Chondrocyte (in vitro differentiated cells): ENCODE results near the gene GUCA1C. TPM values are rescaled to one million over a fixed set of nuclear protein-coding genes. Genes with fewer than 3 reads are reported as not detected.

ENCODE experiments used
- DNase-seq: peaks from one replicate; pipeline ENCODE4 v3.0.0; 2021; ENCODE audit warnings: mixed read lengths, low spot score
- H3K27ac Mint-ChIP-seq: one replicate; pipeline ENCODE4 v1.8.0; 2021; ENCODE audit warnings: mild to moderate bottlenecking, moderate library complexity, mixed read lengths; ENCODE audit not compliant: unreplicated experiment
- H3K27me3 Mint-ChIP-seq: 2 replicates; pipeline ENCODE4 v1.8.0; 2021; ENCODE audit warnings: low read depth, mixed read lengths
- H3K36me3 Mint-ChIP-seq: 2 replicates; pipeline ENCODE4 v1.8.0; 2021; ENCODE audit warnings: low read depth, mixed read lengths
- H3K4me1 Mint-ChIP-seq: 2 replicates; pipeline ENCODE4 v1.8.0; 2021; ENCODE audit warnings: low read depth, mild to moderate bottlenecking, mixed read lengths
- H3K4me3 Mint-ChIP-seq: one replicate; pipeline ENCODE4 v1.8.0; 2021; ENCODE audit warnings: mild to moderate bottlenecking, moderate library complexity, mixed read lengths; ENCODE audit not compliant: unreplicated experiment
- H3K9me3 Mint-ChIP-seq: 2 replicates; pipeline ENCODE4 v1.8.0; 2021; ENCODE audit warnings: low read depth, mixed read lengths
- total RNA-seq: library from RNA; stranded (reverse); gene quantifications from 3 replicates; pipeline ENCODE4 v1.2.1, GENCODE V29; 2021
- TF ChIP-seq, protein P1 (sequence below): fragments of 200-600 bp; sonication (generic); IDR thresholded peaks from 2 replicates; pipeline ENCODE4 v1.5.0; 2021; ENCODE audit warnings: antibody characterized with exemption, mild to moderate bottlenecking, moderate library complexity

The GUCA1C gene
- total RNA-seq, 1 donor from 2014 or later: not detected

DNA sequence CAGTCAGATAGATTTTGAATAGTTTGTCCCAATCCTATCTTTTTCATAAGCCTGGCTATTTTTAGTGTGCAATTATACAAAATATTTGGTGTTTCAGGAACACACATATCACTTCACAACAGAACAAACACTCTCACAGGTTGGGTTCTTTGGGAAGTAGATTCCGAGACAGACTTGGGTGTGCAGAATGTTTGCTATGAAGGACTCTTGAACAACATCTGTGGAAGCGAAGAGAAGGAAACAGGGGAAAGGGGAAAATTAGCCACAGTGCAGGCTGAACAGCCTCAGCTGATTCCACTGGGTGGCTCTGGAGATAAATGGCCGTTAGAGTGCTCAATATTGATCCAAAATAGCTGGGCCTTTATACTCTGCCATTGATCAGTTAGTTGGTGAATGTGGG, 61.8 kb downstream of the GUCA1C start:
- no peak overlapping the region for H3K4me3 Mint-ChIP-seq
- peaks cover 1% of the 10 kb centered on the region for H3K27me3 Mint-ChIP-seq
- no peak overlapping the region for H3K27ac Mint-ChIP-seq
- H3K4me1 Mint-ChIP-seq: no peaks in the 10 kb centered on the region
- DNase-seq: no peak
- TF ChIP-seq, protein P1, sequence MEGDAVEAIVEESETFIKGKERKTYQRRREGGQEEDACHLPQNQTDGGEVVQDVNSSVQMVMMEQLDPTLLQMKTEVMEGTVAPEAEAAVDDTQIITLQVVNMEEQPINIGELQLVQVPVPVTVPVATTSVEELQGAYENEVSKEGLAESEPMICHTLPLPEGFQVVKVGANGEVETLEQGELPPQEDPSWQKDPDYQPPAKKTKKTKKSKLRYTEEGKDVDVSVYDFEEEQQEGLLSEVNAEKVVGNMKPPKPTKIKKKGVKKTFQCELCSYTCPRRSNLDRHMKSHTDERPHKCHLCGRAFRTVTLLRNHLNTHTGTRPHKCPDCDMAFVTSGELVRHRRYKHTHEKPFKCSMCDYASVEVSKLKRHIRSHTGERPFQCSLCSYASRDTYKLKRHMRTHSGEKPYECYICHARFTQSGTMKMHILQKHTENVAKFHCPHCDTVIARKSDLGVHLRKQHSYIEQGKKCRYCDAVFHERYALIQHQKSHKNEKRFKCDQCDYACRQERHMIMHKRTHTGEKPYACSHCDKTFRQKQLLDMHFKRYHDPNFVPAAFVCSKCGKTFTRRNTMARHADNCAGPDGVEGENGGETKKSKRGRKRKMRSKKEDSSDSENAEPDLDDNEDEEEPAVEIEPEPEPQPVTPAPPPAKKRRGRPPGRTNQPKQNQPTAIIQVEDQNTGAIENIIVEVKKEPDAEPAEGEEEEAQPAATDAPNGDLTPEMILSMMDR: no peak
- H3K36me3 Mint-ChIP-seq: no peaks in the 10 kb centered on the region
- no peaks in the 10 kb centered on the region for H3K9me3 Mint-ChIP-seq

DNA sequence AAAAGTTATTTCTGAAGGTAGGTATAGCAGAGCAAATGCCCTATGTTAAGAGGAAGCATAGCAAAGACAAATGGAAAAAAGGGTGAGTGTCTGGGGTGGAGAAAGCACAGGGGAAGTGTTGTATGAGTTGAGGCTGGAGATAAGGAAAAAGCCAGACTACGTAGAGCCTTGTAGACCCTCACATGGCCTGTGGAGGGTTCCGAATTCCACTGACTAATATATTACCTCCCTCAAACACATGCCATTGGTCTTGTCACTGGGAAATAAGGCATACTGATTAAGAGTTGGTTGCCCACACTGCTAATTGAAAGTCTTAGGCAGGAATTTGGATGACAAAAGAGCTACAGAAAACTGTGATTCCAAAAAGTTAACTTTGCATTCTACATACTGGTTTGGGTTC, 65.9 kb downstream of the GUCA1C start:
- no peak for DNase-seq
- H3K9me3 Mint-ChIP-seq: no peaks in the 10 kb centered on the region
- H3K36me3 Mint-ChIP-seq: no peaks in the 10 kb centered on the region
- no peak overlapping the region for H3K4me3 Mint-ChIP-seq
- TF ChIP-seq, protein P1: no peak
- no peak overlapping the region for H3K27ac Mint-ChIP-seq
- H3K27me3 Mint-ChIP-seq: peaks cover 1% of the 10 kb centered on the region
- H3K4me1 Mint-ChIP-seq: no peaks in the 10 kb centered on the region

DNA sequence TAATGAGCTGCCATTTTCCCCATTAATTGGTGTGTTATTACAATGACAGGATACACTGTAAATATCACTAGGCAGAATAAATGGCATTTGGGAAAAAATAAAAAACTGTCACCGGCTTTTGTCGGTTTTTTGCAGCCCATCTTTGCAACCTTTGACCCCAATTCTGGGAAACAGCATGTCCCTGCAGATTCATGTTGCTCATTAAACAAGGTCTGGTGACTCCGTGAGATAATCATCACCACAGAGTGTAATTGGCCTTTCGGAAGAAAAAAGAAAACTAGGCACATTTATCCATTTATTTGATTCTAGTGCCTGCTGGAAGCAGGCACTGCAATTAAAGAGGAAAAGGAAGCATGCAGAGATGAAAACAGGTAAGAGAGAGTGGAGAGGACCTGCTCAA, 66.6 kb downstream of the GUCA1C start:
- Mint-ChIP-seq H3K27ac (no peak overlapping the region), H3K4me3 (no peak overlapping the region), H3K36me3 (no peaks in the 10 kb centered on the region), H3K9me3 (no peaks in the 10 kb centered on the region), H3K4me1 (no peaks in the 10 kb centered on the region), H3K27me3 (peaks cover 1% of the 10 kb centered on the region)
- DNase-seq: no peak
- TF ChIP-seq, protein P1: no peak

DNA sequence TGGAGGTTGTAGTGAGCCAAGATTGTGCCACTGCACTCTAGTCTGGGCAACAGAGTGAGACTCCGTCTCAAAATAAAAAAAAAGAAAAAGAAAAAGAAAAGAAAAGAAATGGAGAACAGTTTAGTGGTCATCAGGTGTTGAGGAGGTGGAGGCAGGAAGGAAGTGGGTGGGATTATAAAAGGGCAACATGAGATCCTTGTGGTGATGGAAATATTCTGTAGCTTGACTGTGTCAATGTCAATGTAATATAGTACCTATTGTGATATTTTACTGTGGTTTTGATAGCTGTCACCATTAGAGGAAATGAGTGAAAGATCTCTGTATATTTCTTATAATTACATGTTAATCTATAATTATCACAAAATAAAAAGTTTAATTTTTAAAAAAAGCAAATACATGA, 70.3 kb downstream of the GUCA1C start:
- TF ChIP-seq, protein P1: no peak
- DNase-seq: no peak
- H3K4me1 Mint-ChIP-seq: no peaks in the 10 kb centered on the region
- H3K27me3 Mint-ChIP-seq: peaks cover 4% of the 10 kb centered on the region
- no peaks in the 10 kb centered on the region for H3K36me3 Mint-ChIP-seq
- no peaks in the 10 kb centered on the region for H3K9me3 Mint-ChIP-seq
- H3K4me3 Mint-ChIP-seq: no peak overlapping the region
- no peak overlapping the region for H3K27ac Mint-ChIP-seq

DNA sequence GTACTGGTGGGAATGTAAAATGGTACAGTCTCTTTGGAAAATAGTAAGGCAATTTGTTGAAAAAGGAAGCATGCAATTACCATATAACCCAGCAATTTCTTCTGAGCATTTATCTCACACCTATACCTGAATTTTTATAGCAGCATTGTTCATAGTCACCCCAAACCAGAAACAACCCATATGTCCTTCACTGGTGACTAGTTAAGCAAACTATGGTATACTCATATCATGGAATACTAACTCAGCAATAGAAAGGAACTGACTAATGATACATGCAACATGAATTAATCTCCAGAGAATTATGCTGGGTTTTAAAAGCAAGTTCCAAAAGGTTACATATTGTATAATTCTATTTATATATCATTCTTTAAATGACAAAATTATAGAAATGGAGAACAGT, 70.9 kb downstream of the GUCA1C start:
- Mint-ChIP-seq H3K36me3 (no peaks in the 10 kb centered on the region), H3K9me3 (no peaks in the 10 kb centered on the region), H3K4me1 (no peaks in the 10 kb centered on the region), H3K4me3 (no peak overlapping the region), H3K27ac (no peak overlapping the region), H3K27me3 (peaks cover 4% of the 10 kb centered on the region)
- DNase-seq: no peak
- TF ChIP-seq, protein P1: no peak
